ENCODE data around the gene EIF2D.
"Not testable (repeated sequence)": the region's sequence is repeated elsewhere in the genome, so short reads cannot be mapped to it uniquely, and the experiment has no call there.

EIF2D gene

DNA sequence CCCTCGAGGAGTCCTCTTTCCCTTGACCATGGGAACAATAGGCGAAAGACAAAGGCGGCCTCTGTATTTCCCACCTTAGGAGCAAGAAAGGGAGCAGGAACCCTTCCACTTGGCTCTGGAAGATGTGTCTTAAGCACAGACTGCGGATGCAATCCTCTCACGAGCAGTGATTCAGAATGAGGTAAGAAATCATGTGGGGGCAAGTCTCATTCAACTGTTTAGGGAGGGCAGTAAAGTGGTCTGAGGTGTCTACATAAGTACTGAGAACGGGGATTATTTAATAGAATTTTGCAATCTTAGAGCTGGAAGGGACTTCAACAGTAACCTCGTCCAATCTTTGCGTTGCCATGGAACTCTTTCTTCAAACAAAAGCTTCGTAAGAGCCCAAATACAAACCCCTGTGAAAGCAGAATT lies 21.4 kb upstream of the EIF2D start:
- TF ChIP-seq, protein P1, sequence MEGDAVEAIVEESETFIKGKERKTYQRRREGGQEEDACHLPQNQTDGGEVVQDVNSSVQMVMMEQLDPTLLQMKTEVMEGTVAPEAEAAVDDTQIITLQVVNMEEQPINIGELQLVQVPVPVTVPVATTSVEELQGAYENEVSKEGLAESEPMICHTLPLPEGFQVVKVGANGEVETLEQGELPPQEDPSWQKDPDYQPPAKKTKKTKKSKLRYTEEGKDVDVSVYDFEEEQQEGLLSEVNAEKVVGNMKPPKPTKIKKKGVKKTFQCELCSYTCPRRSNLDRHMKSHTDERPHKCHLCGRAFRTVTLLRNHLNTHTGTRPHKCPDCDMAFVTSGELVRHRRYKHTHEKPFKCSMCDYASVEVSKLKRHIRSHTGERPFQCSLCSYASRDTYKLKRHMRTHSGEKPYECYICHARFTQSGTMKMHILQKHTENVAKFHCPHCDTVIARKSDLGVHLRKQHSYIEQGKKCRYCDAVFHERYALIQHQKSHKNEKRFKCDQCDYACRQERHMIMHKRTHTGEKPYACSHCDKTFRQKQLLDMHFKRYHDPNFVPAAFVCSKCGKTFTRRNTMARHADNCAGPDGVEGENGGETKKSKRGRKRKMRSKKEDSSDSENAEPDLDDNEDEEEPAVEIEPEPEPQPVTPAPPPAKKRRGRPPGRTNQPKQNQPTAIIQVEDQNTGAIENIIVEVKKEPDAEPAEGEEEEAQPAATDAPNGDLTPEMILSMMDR (IDR thresholded peaks at IDR 0.05), result no peak
- Histone ChIP-seq H3K27ac (no peak overlapping the region), H3K4me2 (ENCODE audit: low read length) (no peak overlapping the region), H2AFZ (no peak overlapping the region), H3K9me3 (ENCODE audit: control insufficient read depth, low read length) (no peaks in the 10 kb centered on the region), H3K4me1 (no peaks in the 10 kb centered on the region), H3K79me2 (no peaks in the 10 kb centered on the region), H3K36me3 (ENCODE audit: control insufficient read depth, insufficient read depth, low read length) (no peaks in the 10 kb centered on the region), H3K4me3 (ENCODE audit: low read depth, low read length) (no peak overlapping the region), H3K27me3 (ENCODE audit: control insufficient read depth, insufficient read depth, low read length) (no peaks in the 10 kb centered on the region), H3K9ac (no peak overlapping the region)

DNA sequence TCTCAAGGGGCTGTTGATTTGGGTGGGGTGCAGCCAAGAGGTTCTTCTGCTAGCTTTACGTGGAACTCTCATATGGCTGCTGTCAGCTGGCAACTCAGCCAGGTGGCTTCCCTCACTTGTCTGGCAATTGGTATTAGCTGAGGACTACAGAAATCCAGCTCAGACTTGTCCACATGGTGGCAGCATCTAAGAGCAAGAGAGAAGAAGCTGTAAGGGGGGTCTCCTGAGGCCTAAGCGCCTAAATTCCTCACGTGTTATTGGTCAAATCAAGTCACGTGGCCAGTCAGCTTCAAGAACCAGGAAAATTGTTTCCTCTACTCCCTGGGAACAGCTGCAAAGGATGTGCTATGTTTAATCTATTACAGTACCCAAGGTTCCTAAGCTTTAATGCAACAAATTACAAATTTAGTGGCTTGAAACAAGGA lies 18.8 kb upstream of the EIF2D start:
- Histone ChIP-seq H3K9ac (no peak overlapping the region), H3K27ac (no peak overlapping the region), H3K4me1 (no peaks in the 10 kb centered on the region), H3K4me3 (ENCODE audit: low read depth, low read length) (no peak overlapping the region), H3K27me3 (ENCODE audit: control insufficient read depth, insufficient read depth, low read length) (no peaks in the 10 kb centered on the region), H3K9me3 (ENCODE audit: control insufficient read depth, low read length) (no peaks in the 10 kb centered on the region), H3K36me3 (ENCODE audit: control insufficient read depth, insufficient read depth, low read length) (no peaks in the 10 kb centered on the region), H3K4me2 (ENCODE audit: low read length) (no peak overlapping the region), H3K79me2 (no peaks in the 10 kb centered on the region), H2AFZ (no peak overlapping the region)
- TF ChIP-seq, protein P1 (IDR thresholded peaks at IDR 0.05), result no peak

GRCh38 chr1:206628916-206629315 lies 16.7 kb upstream of the EIF2D start:
- H3K27ac ChIP-seq, result no peak overlapping the region
- no peaks in the 10 kb centered on the region for H3K9me3 ChIP-seq (ENCODE audit: control insufficient read depth, low read length)
- no peaks in the 10 kb centered on the region for H3K27me3 ChIP-seq (ENCODE audit: control insufficient read depth, insufficient read depth, low read length)
- H3K36me3 ChIP-seq (ENCODE audit: control insufficient read depth, insufficient read depth, low read length), result no peaks in the 10 kb centered on the region
- H2AFZ ChIP-seq, result no peak overlapping the region
- no peaks in the 10 kb centered on the region for H3K79me2 ChIP-seq
- TF ChIP-seq, protein P1 (IDR thresholded peaks at IDR 0.05), result no peak
- H3K4me1 ChIP-seq, result no peaks in the 10 kb centered on the region
- no peak overlapping the region for H3K9ac ChIP-seq
- H3K4me3 ChIP-seq (ENCODE audit: low read depth, low read length), result no peak overlapping the region
- H3K4me2 ChIP-seq (ENCODE audit: low read length), result no peak overlapping the region

GRCh38 chr1:206626396-206626795 lies 14.1 kb upstream of the EIF2D start:
- H3K9me3 ChIP-seq (ENCODE audit: control insufficient read depth, low read length); H3K27ac ChIP-seq; H3K4me2 ChIP-seq (ENCODE audit: low read length): not testable (repeated sequence)

GRCh38 chr1:206609229-206609991 lies 2.9 kb downstream of the EIF2D start:
- no peak overlapping the region for H3K4me2 ChIP-seq (ENCODE audit: low read length)
- no peak overlapping the region for H3K27ac ChIP-seq
- H2AFZ ChIP-seq, result no peak overlapping the region
- H3K27me3 ChIP-seq (ENCODE audit: control insufficient read depth, insufficient read depth, low read length), result no peaks in the 10 kb centered on the region
- H3K4me1 ChIP-seq, result no peaks in the 10 kb centered on the region
- no peak overlapping the region for H3K4me3 ChIP-seq (ENCODE audit: low read depth, low read length)
- no peaks in the 10 kb centered on the region for H3K79me2 ChIP-seq
- no peaks in the 10 kb centered on the region for H3K9me3 ChIP-seq (ENCODE audit: control insufficient read depth, low read length)
- TF ChIP-seq, protein P1 (IDR thresholded peaks at IDR 0.05), result no peak
- no peaks in the 10 kb centered on the region for H3K36me3 ChIP-seq (ENCODE audit: control insufficient read depth, insufficient read depth, low read length)
- H3K9ac ChIP-seq, result no peak overlapping the region

More at GRCh38 chr1:206626396-206626795, 14.1 kb upstream of the EIF2D start:
- not testable (repeated sequence) for H3K4me3 ChIP-seq (ENCODE audit: low read depth, low read length); H3K36me3 ChIP-seq (ENCODE audit: control insufficient read depth, insufficient read depth, low read length); H3K27me3 ChIP-seq (ENCODE audit: control insufficient read depth, insufficient read depth, low read length); H3K9ac ChIP-seq; H3K79me2 ChIP-seq; H2AFZ ChIP-seq; H3K4me1 ChIP-seq

All from parathyroid adenoma (tissue), 2 donors.